Right cardiac atrium (tissue), 5 donors: ENCODE measurements around the gene RTP4. TPM values are rescaled to one million over a fixed set of nuclear protein-coding genes. Genes with fewer than 3 reads are reported as not detected.

Experiments
- ATAC-seq, 2 donors: fragments of 200-7000 bp; cut with Tn5 transposase; one replicate each; pipeline versions ENCODE4 v1.8.0 to v1.9.1; 2020; ENCODE audit warnings: moderate library complexity in 2 of 2, mild to moderate bottlenecking in 1 of 2
- DNase-seq, 3 donors: peaks; one replicate each; pipeline ENCODE4 v3.0.0-alpha.2; 2020
- H3K27ac ChIP-seq: one replicate; pipeline ENCODE4 v1.5.1; 2013; ENCODE audit warnings: mild to moderate bottlenecking, low read length, control low read depth, moderate library complexity
- H3K27me3 ChIP-seq: one replicate; pipeline ENCODE4 v1.6.1; 2013; ENCODE audit not compliant: control insufficient read depth, insufficient read depth
- H3K4me1 ChIP-seq: one replicate; pipeline ENCODE4 v1.6.1; 2013; ENCODE audit warnings: low read length; ENCODE audit not compliant: control insufficient read depth, insufficient read depth
- H3K4me3 ChIP-seq: one replicate; pipeline ENCODE4 v1.5.1; 2013; ENCODE audit warnings: low read length, control low read depth
- H3K9me3 ChIP-seq: one replicate; pipeline ENCODE4 v1.6.1; 2013; ENCODE audit warnings: low read length; ENCODE audit not compliant: control insufficient read depth
- WGBS: extraction: QIAGEN DNeasy Blood & Tissue Kit; methylation state at CpG from one replicate; pipeline ENCODE4 v1.1.7; 2013; 5-methylcytosine and 5-hydroxymethylcytosine counted together
- intact Hi-C, 4 donors: fragments of 100-400 bp; cut with DNase I; formaldehyde crosslinking; loops; one replicate each; pipeline versions ENCODE4 v1.11.0 to v1.14.0; 2022 to 2023
- polyA plus RNA-seq: library from polyadenylated mRNA; stranded (reverse); fragments of 200-250 nt; gene quantifications from one replicate; pipeline ENCODE4 v1.2.3, GENCODE V29; 2013
- total RNA-seq, 4 donors: library from RNA; stranded (reverse); fragmentation: NEBNext Ultra II Directional; extraction: Animal tissue kit (Norgen Biotek cat#: 25700); gene quantifications; one replicate each; pipeline ENCODE4 v1.2.1, GENCODE V29; 2021
- donor health status: healthy with polysubstance abuse.
- donor health status: DM: no; HTN: yes; CAD: no.
- donor health status: DM: no; HTN: no; CAD: no.
- donor health status: DM: no; HTN: yes; CAD: no; lungs with severe emphysema.
- donor health status: DM: yes; HTN: yes; CAD: no.

The RTP4 gene
- total and polyA plus RNA-seq, 5 donors, result 1.3 to 2.5 (median 1.9) TPM

DNA sequence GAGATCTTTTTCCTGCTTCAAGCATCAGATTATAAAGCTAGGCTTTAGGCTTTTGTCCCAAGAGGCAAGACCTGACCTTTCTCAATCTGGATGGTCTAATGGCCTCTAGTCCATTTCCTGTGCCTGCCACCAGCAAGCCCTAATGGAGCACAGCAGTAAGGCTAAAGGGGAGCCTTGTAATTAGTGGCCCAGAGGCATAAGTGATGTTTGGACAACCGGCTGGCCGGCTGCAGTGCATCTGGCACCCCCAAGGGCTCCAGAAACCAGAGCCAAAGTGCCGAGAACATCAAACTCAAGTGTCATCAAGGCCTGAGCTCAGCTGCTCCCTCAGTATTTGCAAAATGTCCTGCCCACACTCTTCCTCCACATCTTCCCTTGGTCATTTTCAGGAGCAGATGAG lies 31.9 kb upstream of the RTP4 start:
- DNase-seq (no peak), ATAC-seq (no peak)
- Histone ChIP-seq H3K4me3 (no peak overlapping the region), H3K4me1 (no peaks in the 10 kb centered on the region), H3K27me3 (no peaks in the 10 kb centered on the region), H3K27ac (no peak overlapping the region), H3K9me3 (no peaks in the 10 kb centered on the region)
- intact Hi-C loops, result no loop called here
- 56% methylated on average over 3 of the region's 3 CpGs for WGBS

DNA sequence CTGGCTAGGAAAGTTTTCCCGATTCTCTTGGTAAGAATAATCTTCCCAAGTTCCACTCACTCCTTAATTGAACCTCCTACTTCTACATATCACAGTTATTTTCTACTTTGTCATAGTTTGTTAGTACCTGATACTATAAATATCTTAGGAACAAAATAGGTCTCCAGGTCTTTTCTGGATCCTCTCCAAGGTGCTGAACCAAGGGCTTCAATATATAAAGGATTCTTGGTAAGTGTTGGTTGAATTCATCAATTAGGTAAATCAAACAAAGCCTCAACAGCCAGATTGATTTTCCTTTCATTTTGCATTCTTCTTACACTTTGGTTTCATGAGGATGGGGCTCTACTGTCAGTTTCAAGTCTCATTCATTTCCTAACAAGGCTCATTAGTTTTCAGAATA lies 27.6 kb upstream of the RTP4 start:
- Histone ChIP-seq H3K4me3 (no peak overlapping the region), H3K9me3 (no peaks in the 10 kb centered on the region), H3K27ac (no peak overlapping the region), H3K27me3 (no peaks in the 10 kb centered on the region), H3K4me1 (no peaks in the 10 kb centered on the region)
- WGBS, result 86% methylated on average over 1 of the region's 1 CpG
- no peak for DNase-seq
- intact Hi-C loops, result no loop called here
- ATAC-seq, result no peak

GRCh38 chr3:187342255-187342654 lies 25.9 kb upstream of the RTP4 start:
- H3K27me3 ChIP-seq, result no peaks in the 10 kb centered on the region
- WGBS, result 81% methylated on average over 4 of the region's 4 CpGs
- no peak overlapping the region for H3K27ac ChIP-seq
- no peak for ATAC-seq
- no peaks in the 10 kb centered on the region for H3K4me1 ChIP-seq
- no peak for DNase-seq
- intact Hi-C loops, result no loop called here
- no peak overlapping the region for H3K4me3 ChIP-seq
- H3K9me3 ChIP-seq, result no peaks in the 10 kb centered on the region

- Histone ChIP-seq H3K27ac (no peak overlapping the region), H3K4me1 (no peaks in the 10 kb centered on the region), H3K27me3 (no peaks in the 10 kb centered on the region), H3K4me3 (no peak overlapping the region), H3K9me3 (no peaks in the 10 kb centered on the region)
- ATAC-seq (no peak), DNase-seq (no peak)
- 60% methylated on average over 1 of the region's 1 CpG for WGBS
- intact Hi-C loops, result no loop called here
These were observed 24.5 kb upstream of the RTP4 start for GRCh38 chr3:187343670-187344069.

- Histone ChIP-seq H3K4me3 (no peak overlapping the region), H3K9me3 (no peaks in the 10 kb centered on the region), H3K4me1 (no peaks in the 10 kb centered on the region), H3K27ac (no peak overlapping the region), H3K27me3 (no peaks in the 10 kb centered on the region)
- WGBS, result 75% methylated on average over 13 of the region's 13 CpGs
- intact Hi-C loops, result no loop called here
- no peak for DNase-seq
- ATAC-seq, result no peak
These were observed 15.3 kb upstream of the RTP4 start for GRCh38 chr3:187352581-187353575.

DNA sequence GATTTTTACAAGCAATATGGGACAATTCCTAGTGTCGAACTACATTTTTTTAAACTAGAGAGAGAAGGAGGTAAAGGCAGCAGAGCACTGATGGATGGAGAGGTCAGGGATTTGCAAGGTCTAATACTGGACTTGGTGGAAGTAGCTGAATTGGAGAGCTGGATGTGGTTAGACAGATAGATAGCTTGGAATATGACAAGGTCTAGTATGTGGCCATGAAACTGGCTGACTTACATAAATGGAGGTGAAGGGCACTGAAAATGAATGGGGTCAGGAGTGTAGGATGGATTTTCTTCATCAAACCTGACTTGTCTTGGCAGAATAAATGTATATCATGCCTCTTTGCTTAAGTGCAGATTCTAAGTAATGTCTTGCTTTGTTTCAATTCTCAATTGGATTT lies 10.1 kb upstream of the RTP4 start:
- no peak for DNase-seq
- no peaks in the 10 kb centered on the region for H3K9me3 ChIP-seq
- H3K4me1 ChIP-seq, result no peaks in the 10 kb centered on the region
- intact Hi-C loops, result no loop called here
- H3K27me3 ChIP-seq, result no peaks in the 10 kb centered on the region
- no peak overlapping the region for H3K27ac ChIP-seq
- no peak for ATAC-seq
- H3K4me3 ChIP-seq, result no peak overlapping the region
- 96% methylated on average over 1 of the region's 1 CpG for WGBS

DNA sequence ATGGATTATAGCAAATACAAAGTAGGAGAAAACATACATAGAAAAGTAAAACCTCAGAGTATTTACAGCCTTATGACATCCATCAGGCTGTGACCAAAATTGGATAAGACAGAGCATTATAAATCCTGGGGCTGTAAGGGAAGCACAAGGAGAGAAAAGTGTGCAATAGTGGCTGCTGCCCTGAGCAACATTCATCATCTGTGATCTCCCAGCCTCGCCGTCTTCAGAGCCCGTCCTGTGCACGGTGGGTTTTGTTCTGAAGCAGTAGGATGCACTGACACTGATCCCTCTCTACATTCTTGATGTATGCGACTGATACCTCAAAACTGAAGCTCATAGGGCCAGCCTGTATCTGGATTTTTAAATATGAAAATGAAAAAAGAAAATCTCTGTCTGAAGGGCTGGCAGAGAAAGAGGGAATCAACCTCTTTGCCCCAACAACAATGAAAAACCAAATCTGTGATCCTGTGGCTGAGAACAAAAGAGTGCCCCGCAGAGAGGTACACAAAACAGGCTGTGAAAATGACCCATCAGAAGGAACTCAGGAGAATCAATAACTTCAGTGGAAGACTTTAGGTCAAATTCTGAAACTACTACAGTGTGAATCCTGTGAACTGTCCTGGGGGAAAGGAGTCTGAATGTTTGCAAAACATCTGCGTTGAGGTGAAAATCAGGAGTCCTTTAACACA lies 8.2 kb upstream of the RTP4 start:
- Histone ChIP-seq H3K4me3 (no peak overlapping the region), H3K27me3 (no peaks in the 10 kb centered on the region), H3K27ac (no peak overlapping the region), H3K9me3 (no peaks in the 10 kb centered on the region), H3K4me1 (no peaks in the 10 kb centered on the region)
- 79% methylated on average over 7 of the region's 7 CpGs for WGBS
- no peak for DNase-seq
- intact Hi-C loops, result no loop called here
- no peak for ATAC-seq

GRCh38 chr3:187360596-187360995 lies 7.6 kb upstream of the RTP4 start:
- Histone ChIP-seq H3K27me3 (no peaks in the 10 kb centered on the region), H3K4me1 (no peaks in the 10 kb centered on the region), H3K27ac (no peak overlapping the region), H3K9me3 (no peaks in the 10 kb centered on the region), H3K4me3 (no peak overlapping the region)
- ATAC-seq, result no peak
- DNase-seq, result no peak
- intact Hi-C loops, result no loop called here
- WGBS, result 72% methylated on average over 3 of the region's 3 CpGs

DNA sequence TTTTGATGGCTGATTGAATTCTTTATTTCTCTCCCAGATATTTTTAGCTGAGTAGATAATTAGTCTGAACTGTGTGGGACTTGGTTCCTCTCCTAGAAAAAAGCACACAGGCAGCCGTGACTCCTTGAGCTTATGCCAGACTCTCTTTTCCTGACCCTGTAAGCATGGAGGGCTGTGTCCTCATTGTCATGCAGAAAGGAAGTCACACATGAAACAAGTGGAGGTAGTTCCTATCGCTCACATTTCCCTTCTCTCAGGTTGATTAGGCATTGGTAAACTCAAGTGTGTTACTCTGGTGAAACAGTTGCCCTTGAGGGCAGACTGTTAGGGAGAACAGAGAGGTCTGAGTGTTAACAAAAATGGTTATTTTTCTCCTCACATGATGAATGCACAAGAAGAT lies 6.3 kb upstream of the RTP4 start:
- Histone ChIP-seq H3K4me3 (no peak overlapping the region), H3K9me3 (no peaks in the 10 kb centered on the region), H3K4me1 (no peaks in the 10 kb centered on the region), H3K27ac (no peak overlapping the region), H3K27me3 (no peaks in the 10 kb centered on the region)
- WGBS, result 16% methylated on average over 2 of the region's 2 CpGs
- peak; percentile 63 to 82 for ATAC-seq
- intact Hi-C loops, result no loop called here
- DNase-seq, result no peak

GRCh38 chr3:187367561-187368103 lies 553 bp upstream of the RTP4 start:
- no peaks in the 10 kb centered on the region for H3K27me3 ChIP-seq
- no peaks in the 10 kb centered on the region for H3K9me3 ChIP-seq
- ATAC-seq, result peak; percentile 19 to 22
- DNase-seq, result peak; percentile 21 to 69 (median 51)
- WGBS, result 86% methylated on average over 29 of the region's 29 CpGs
- intact Hi-C loops, result no loop called here
- H3K4me1 ChIP-seq, result no peaks in the 10 kb centered on the region
- H3K27ac ChIP-seq, result peak overlapping the region; percentile 14
- no peak overlapping the region for H3K4me3 ChIP-seq

DNA sequence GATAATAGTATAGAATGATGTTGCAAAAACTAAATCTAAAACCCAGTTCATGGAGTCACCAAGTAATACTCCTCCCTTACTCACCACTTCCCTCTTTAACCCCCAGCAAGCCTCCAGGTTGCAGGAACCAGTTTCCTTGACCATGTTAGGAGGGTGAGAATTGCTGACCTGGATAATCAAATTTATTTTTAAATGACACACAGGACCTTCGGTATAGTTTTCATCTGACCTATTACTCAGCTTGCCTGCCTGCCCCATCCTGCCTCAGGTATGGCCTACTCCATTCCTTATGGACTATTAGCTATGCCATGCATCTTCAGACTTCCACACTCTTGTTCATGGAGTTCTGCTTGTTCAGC lies 883 bp downstream of the RTP4 start:
- DNase-seq (no peak), ATAC-seq (peak; percentile 32 to 46)
- intact Hi-C loops, result no loop called here
- no peaks in the 10 kb centered on the region for H3K4me1 ChIP-seq
- WGBS, result 59% methylated on average over 1 of the region's 1 CpG
- no peaks in the 10 kb centered on the region for H3K27me3 ChIP-seq
- peak overlapping the region; percentile 75 for H3K4me3 ChIP-seq
- no peaks in the 10 kb centered on the region for H3K9me3 ChIP-seq
- H3K27ac ChIP-seq, result no peak overlapping the region
